ENCODE data around the gene SPTA1.

The SPTA1 gene

GRCh38 chr1:158570480-158570879 is 116.0 kb downstream of the SPTA1 start, which contains the start of gene OR6P1:
Gene OR6P1 (minus strand): TSS chr1:158570580. CDS start chr1:158563604, 6,976 bp downstream.
- no peak for DNase-seq (ENCODE audit: low read depth in 3 of 3)

DNA sequence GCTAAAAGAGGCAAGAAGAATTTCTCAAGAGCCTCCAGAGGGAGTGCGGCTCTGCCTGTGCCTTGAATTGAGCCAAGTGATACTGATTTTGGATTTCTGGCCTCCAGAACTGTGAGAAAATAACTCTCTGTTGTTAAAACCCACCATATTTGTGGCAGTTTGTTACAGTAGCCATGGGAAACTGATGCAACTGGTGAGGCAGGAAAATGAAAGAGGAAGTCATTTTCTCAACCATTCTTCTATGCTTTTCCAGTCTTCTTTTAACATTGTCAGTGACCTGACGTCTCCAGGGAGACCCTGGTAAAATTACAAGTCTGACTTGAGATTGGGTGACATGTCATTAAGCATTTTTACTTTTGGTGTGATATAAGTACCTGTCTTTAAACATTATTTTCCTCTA is 121.9 kb downstream of the SPTA1 start:
- no peak for DNase-seq (ENCODE audit: low read depth in 3 of 3)

- no peak for DNase-seq (ENCODE audit: low read depth in 3 of 3)
These were observed 122.7 kb downstream of the SPTA1 start for GRCh38 chr1:158563853-158564252.
